ENCODE measurements around the gene RGL1. TPM values are rescaled to one million over a fixed set of nuclear protein-coding genes. Genes with fewer than 3 reads are reported as not detected.

The RGL1 gene
- total RNA-seq, 4 donors from 2014 or later, result 4.0 to 5.1 (median 4.8) TPM

- in situ Hi-C loops (cut with MboI; ENCODE audit: low sequenced_read_pairs in 4 of 4), result no loop called here
- no peaks in the 10 kb centered on the region for H3K27me3 ChIP-seq
- ATAC-seq (no peak), DNase-seq (no peak)
- intact Hi-C loops (cut with DNase I; ENCODE audit: low total_unique reads), result no loop called here
- H3K4me3 ChIP-seq, result no peak overlapping the region
- no peaks in the 10 kb centered on the region for H3K9me3 ChIP-seq
- H3K4me1 ChIP-seq, result peaks cover 0 to 3% of the 10 kb centered on the region in 2 donors
- H3K27ac ChIP-seq, result no peak overlapping the region
- TF ChIP-seq POLR2A (IDR thresholded peaks at IDR 0.05), result no peak
- no peak for TF ChIP-seq CTCF (IDR thresholded peaks at IDR 0.05 in 4 of 5, conservative IDR thresholded peaks at IDR 0.05 in 1 of 5)
- H3K36me3 ChIP-seq, result no peaks in the 10 kb centered on the region
These were observed 36.6 kb downstream of the RGL1 start for GRCh38 chr1:183841550-183841949.

- Histone ChIP-seq H3K27me3 (no peaks in the 10 kb centered on the region), H3K4me3 (peak overlapping the region in 2 of 4 donors; percentile 6 to 7), H3K27ac (peak overlapping the region; percentile 41 to 51 (median 46)), H3K36me3 (no peaks in the 10 kb centered on the region), H3K4me1 (peaks cover 0 to 3% of the 10 kb centered on the region in 2 donors), H3K9me3 (no peaks in the 10 kb centered on the region)
- ATAC-seq (peak; percentile 60 to 66), DNase-seq (peak in 1 of 2 donors; percentile 14)
- intact Hi-C loops (cut with DNase I; ENCODE audit: low total_unique reads), result no loop called here
- in situ Hi-C loops (cut with MboI; ENCODE audit: low sequenced_read_pairs in 4 of 4), result no loop called here
- TF ChIP-seq CTCF (IDR thresholded peaks at IDR 0.05 in 4 of 5, conservative IDR thresholded peaks at IDR 0.05 in 1 of 5) (no peak), POLR2A (IDR thresholded peaks at IDR 0.05) (no peak)
These were observed 37.3 kb downstream of the RGL1 start for GRCh38 chr1:183841950-183842794.

GRCh38 chr1:183842795-183843144 lies 37.9 kb downstream of the RGL1 start:
- Histone ChIP-seq H3K9me3 (no peaks in the 10 kb centered on the region), H3K27ac (peak overlapping the region; percentile 41 to 51 (median 46)), H3K36me3 (no peaks in the 10 kb centered on the region), H3K4me3 (peak overlapping the region in 2 of 4 donors; percentile 6 to 7), H3K27me3 (no peaks in the 10 kb centered on the region), H3K4me1 (peaks cover 0 to 3% of the 10 kb centered on the region in 2 donors)
- DNase-seq, result no peak
- in situ Hi-C loops (cut with MboI; ENCODE audit: low sequenced_read_pairs in 4 of 4) (no loop called here), intact Hi-C loops (cut with DNase I; ENCODE audit: low total_unique reads) (no loop called here)
- no peak for ATAC-seq
- TF ChIP-seq POLR2A (IDR thresholded peaks at IDR 0.05) (no peak), CTCF (IDR thresholded peaks at IDR 0.05 in 4 of 5, conservative IDR thresholded peaks at IDR 0.05 in 1 of 5) (no peak)

- Histone ChIP-seq H3K36me3 (no peaks in the 10 kb centered on the region), H3K4me1 (peaks cover 0 to 3% of the 10 kb centered on the region in 2 donors), H3K27ac (no peak overlapping the region), H3K4me3 (no peak overlapping the region), H3K9me3 (no peaks in the 10 kb centered on the region), H3K27me3 (no peaks in the 10 kb centered on the region)
- in situ Hi-C loops (cut with MboI; ENCODE audit: low sequenced_read_pairs in 4 of 4), result no loop called here
- ATAC-seq (no peak), DNase-seq (no peak)
- TF ChIP-seq CTCF (IDR thresholded peaks at IDR 0.05 in 4 of 5, conservative IDR thresholded peaks at IDR 0.05 in 1 of 5) (no peak), POLR2A (IDR thresholded peaks at IDR 0.05) (no peak)
- intact Hi-C loops (cut with DNase I; ENCODE audit: low total_unique reads), result no loop called here
These were observed 39.9 kb downstream of the RGL1 start for GRCh38 chr1:183844806-183845205.
